ENCODE results near the gene ZFC3H1.

Gene ZFC3H1

GRCh38 chr12:71562676-71563595 is 100.7 kb downstream of the ZFC3H1 start:
- no peak for DNase-seq (ENCODE audit: low read depth)
- no peak for TF ChIP-seq CTCF (conservative IDR thresholded peaks at IDR 0.05; ENCODE audit: low read depth, low read length)
- no peak overlapping the region for H3K4me3 ChIP-seq (ENCODE audit: low read length)
